GM23338 (cell line): ENCODE results near the gene KIAA1217. TPM values are rescaled to one million over a fixed set of nuclear protein-coding genes. Genes with fewer than 3 reads are reported as not detected.
A peak's percentile ranks its signal among the peaks of the same experiment; 100 is the strongest.

Experiments
- ATAC-seq: fragments of 200-7000 bp; cut with Tn5 transposase; 3 replicates; pipeline ENCODE4 v1.9.1; 2020
- DNase-seq: peaks from one replicate; pipeline ENCODE4 v3.0.0-alpha.2; 2015; ENCODE audit warnings: low spot score
- H2AFZ ChIP-seq: fragments of 200-600 bp; sonication (generic); 2 replicates; pipeline ENCODE4 v1.8.0; 2016; ENCODE audit warnings: antibody characterized with exemption, mild to moderate bottlenecking, moderate library complexity
- H3F3A ChIP-seq: fragments of 200-600 bp; sonication (generic); replicated peaks from 2 replicates; pipeline ENCODE4 v1.8.0; 2017; ENCODE audit warnings: antibody characterized with exemption, mixed run types, low read depth
- H3K27ac ChIP-seq: fragments of 200-600 bp; sonication (generic); 2 replicates; pipeline ENCODE4 v1.6.1; 2016; ENCODE audit warnings: low read depth
- H3K27me3 ChIP-seq: fragments of 200-600 bp; sonication (generic); 2 replicates; pipeline ENCODE4 v1.8.0; 2016; ENCODE audit warnings: mild to moderate bottlenecking, mixed run types, moderate library complexity; ENCODE audit not compliant: insufficient read depth
- H3K36me3 ChIP-seq: fragments of 200-600 bp; sonication (generic); 2 replicates; pipeline ENCODE4 v1.8.0; 2016; ENCODE audit warnings: mild to moderate bottlenecking; ENCODE audit not compliant: insufficient read depth
- H3K4me1 ChIP-seq: fragments of 200-600 bp; sonication (generic); 2 replicates; pipeline ENCODE4 v1.8.0; 2016; ENCODE audit warnings: mild to moderate bottlenecking, moderate library complexity; ENCODE audit not compliant: insufficient read depth
- H3K4me2 ChIP-seq: fragments of 200-600 bp; sonication (generic); 2 replicates; pipeline ENCODE4 v1.7.1; 2017; ENCODE audit warnings: mixed run types
- H3K4me3 ChIP-seq: fragments of 200-600 bp; sonication (generic); 2 replicates; pipeline ENCODE4 v1.6.1; 2016; ENCODE audit warnings: mixed run types
- H3K79me2 ChIP-seq: fragments of 200-600 bp; sonication (generic); replicated peaks from 2 replicates; pipeline ENCODE4 v1.8.0; 2017; ENCODE audit warnings: mild to moderate bottlenecking; ENCODE audit not compliant: insufficient read depth
- H3K9me2 ChIP-seq: fragments of 200-600 bp; sonication (generic); 2 replicates; pipeline ENCODE4 v1.8.0; 2017; ENCODE audit not compliant: insufficient read depth
- H4K20me1 ChIP-seq: fragments of 200-600 bp; sonication (generic); replicated peaks from 2 replicates; pipeline ENCODE4 v1.8.0; 2017; ENCODE audit warnings: mild to moderate bottlenecking; ENCODE audit not compliant: insufficient read depth
- H3K27ac Mint-ChIP-seq: 2 replicates; pipeline ENCODE4 v1.8.0; 2020; ENCODE audit warnings: inconsistent platforms, mild to moderate bottlenecking, moderate library complexity, mixed read lengths
- H3K27me3 Mint-ChIP-seq: 3 replicates; pipeline ENCODE4 v1.8.0; 2022; ENCODE audit warnings: low read depth, mild to moderate bottlenecking, moderate library complexity, mixed read lengths, inconsistent platforms; ENCODE audit not compliant: insufficient read depth, poor library complexity
- H3K36me3 Mint-ChIP-seq: 3 replicates; pipeline ENCODE4 v1.8.0; 2021; ENCODE audit warnings: low read depth, mild to moderate bottlenecking, inconsistent platforms, moderate library complexity, mixed read lengths
- H3K4me1 Mint-ChIP-seq: 3 replicates; pipeline ENCODE4 v1.8.0; 2020; ENCODE audit warnings: mild to moderate bottlenecking, inconsistent platforms, mixed read lengths
- H3K4me3 Mint-ChIP-seq: 3 replicates; pipeline ENCODE4 v1.8.0; 2021; ENCODE audit warnings: moderate library complexity, mild to moderate bottlenecking, inconsistent platforms, mixed read lengths
- H3K9me3 Mint-ChIP-seq: 3 replicates; pipeline ENCODE4 v1.8.0; 2020; ENCODE audit warnings: moderate library complexity, mild to moderate bottlenecking, inconsistent platforms, mixed read lengths
- CREB1 ChIP-seq: fragments of 250-450 bp; sonication (Bioruptor Pico); IDR thresholded peaks from 2 replicates; pipeline ENCODE4 v1.5.0; 2020; ENCODE audit warnings: low read depth, mild to moderate bottlenecking, moderate library complexity
- EZH2 ChIP-seq: fragments of 200-600 bp; sonication (generic); IDR thresholded peaks from one replicate; pipeline ENCODE4 v1.8.0; 2017; ENCODE audit warnings: antibody characterized with exemption, mild to moderate bottlenecking, low read depth; ENCODE audit not compliant: unreplicated experiment
- EZH2phosphoT487 ChIP-seq: fragments of 200-600 bp; sonication (generic); IDR thresholded peaks from one replicate; pipeline ENCODE4 v1.8.1; 2018; ENCODE audit warnings: antibody characterized with exemption; ENCODE audit not compliant: unreplicated experiment
- JUNB ChIP-seq: IDR thresholded peaks from one replicate; pipeline ENCODE4 v1.6.1; 2016; ENCODE audit warnings: antibody characterized with exemption; ENCODE audit not compliant: unreplicated experiment
- NANOG ChIP-seq: IDR thresholded peaks from 2 replicates; pipeline ENCODE4 v1.6.1; 2016; ENCODE audit warnings: antibody characterized with exemption, borderline replicate concordance
- POLR2AphosphoS5 ChIP-seq: IDR thresholded peaks from 2 replicates; pipeline ENCODE4 v1.6.1; 2016; ENCODE audit warnings: antibody characterized with exemption, low read depth
- STAT1 ChIP-seq: IDR thresholded peaks from one replicate; pipeline ENCODE4 v1.6.1; 2016; ENCODE audit warnings: antibody characterized with exemption; ENCODE audit not compliant: unreplicated experiment
- ZNF114 ChIP-seq: fragments of 250-450 bp; sonication (Bioruptor Pico); IDR thresholded peaks from 2 replicates; pipeline ENCODE4 v1.5.0; 2020; ENCODE audit warnings: mild to moderate bottlenecking, moderate library complexity
- ZNF331 ChIP-seq: fragments of 250-450 bp; sonication (Bioruptor Pico); IDR thresholded peaks from 2 replicates; pipeline ENCODE4 v1.5.0; 2020; ENCODE audit warnings: low read depth, mild to moderate bottlenecking, moderate library complexity
- polyA plus RNA-seq: library from polyadenylated mRNA; unstranded; fragments of >200 nt; fragmentation: Nextera tagmentation; extraction: Ambion mirVana; gene quantifications from 2 replicates; pipeline ENCODE4 v1.2.1, GENCODE V29; 2016
- total RNA-seq: library from RNA; depleted of rRNA; stranded (reverse); fragments of >200 nt; shearing (Covaris generic); gene quantifications from 2 replicates; pipeline ENCODE4 v1.2.3, GENCODE V29; 2014
- TF ChIP-seq, protein P1 (sequence below), 2 experiments: fragments of 200-600 bp in 1 of 2; sonication (generic) in 1 of 2; conservative IDR thresholded peaks; 2 replicates each; pipeline versions ENCODE4 v1.5.1 to v1.6.1; 2016 to 2017; ENCODE audit warnings: antibody characterized with exemption in 2 of 2, low read depth in 2 of 2, mild to moderate bottlenecking in 2 of 2, moderate library complexity in 1 of 2
- TF ChIP-seq, protein P2 (sequence below): fragments of 250-450 bp; sonication (Bioruptor Pico); IDR thresholded peaks from 2 replicates; pipeline ENCODE4 v1.5.0; 2020; ENCODE audit warnings: mild to moderate bottlenecking, moderate library complexity
- TF ChIP-seq, protein P3 (sequence below): IDR thresholded peaks from one replicate; pipeline ENCODE4 v1.6.1; 2018; ENCODE audit warnings: antibody characterized with exemption; ENCODE audit not compliant: unreplicated experiment
- TF ChIP-seq, protein P4 (sequence below): IDR thresholded peaks from 2 replicates; pipeline ENCODE4 v1.6.1; 2016; ENCODE audit warnings: antibody characterized with exemption

The KIAA1217 gene
- total and polyA plus RNA-seq, 2 experiments from 2014 or later, result 6.4 to 9.1 TPM

DNA sequence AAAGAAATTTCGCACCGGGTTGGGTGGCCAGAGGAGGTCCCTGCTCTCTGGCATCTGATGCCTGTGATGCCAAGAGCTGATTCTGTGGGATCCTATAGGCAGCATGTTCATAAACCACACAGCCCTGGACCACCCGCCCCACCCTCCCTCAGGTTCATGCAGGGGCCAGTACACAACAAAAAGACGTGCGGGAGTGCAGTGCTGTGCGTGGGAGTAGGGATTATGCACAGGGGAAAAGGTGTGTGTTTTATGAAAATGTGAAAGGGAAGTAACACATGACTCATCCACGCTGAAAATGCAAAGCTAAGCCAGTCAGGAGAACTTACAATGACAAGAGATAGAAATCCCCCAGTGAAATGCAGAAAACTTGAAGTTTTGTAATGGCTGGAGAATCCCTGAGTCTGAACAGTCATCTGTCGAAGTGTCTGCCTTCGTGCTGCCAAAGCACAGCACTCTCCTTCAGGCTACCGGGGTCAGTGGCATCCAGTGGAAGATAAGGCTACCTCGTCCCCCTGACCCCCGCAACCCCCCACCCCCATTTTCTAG lies 1.1 kb downstream of the KIAA1217 start:
- no peak; the same call in 2 of the 3 replicates for ATAC-seq
- DNase-seq, result no peak

More for the DNA sequence above, 1.1 kb downstream of the KIAA1217 start:
- H3K4me2 ChIP-seq, result peak overlapping the region; percentile 76
- Mint-ChIP-seq H3K4me1 (peaks cover 67% of the 10 kb centered on the region), H3K27me3 (peaks cover 21% of the 10 kb centered on the region), H3K36me3 (peaks cover 10% of the 10 kb centered on the region), H3K9me3 (peaks cover 3% of the 10 kb centered on the region; the same call in 1 of the 3 replicates), H3K4me3 (peak overlapping the region; percentile 93), H3K27ac (no peak overlapping the region)
- no peaks in the 10 kb centered on the region for H4K20me1 ChIP-seq
- peak overlapping the region; percentile 62 for H3K4me3 ChIP-seq
- H3K79me2 ChIP-seq, result peaks cover 8% of the 10 kb centered on the region; the same call in 1 of the 2 replicates
- no peaks in the 10 kb centered on the region for H3K36me3 ChIP-seq
- TF ChIP-seq JUNB, result no peak
- no peak for TF ChIP-seq NANOG
- TF ChIP-seq, protein P1, sequence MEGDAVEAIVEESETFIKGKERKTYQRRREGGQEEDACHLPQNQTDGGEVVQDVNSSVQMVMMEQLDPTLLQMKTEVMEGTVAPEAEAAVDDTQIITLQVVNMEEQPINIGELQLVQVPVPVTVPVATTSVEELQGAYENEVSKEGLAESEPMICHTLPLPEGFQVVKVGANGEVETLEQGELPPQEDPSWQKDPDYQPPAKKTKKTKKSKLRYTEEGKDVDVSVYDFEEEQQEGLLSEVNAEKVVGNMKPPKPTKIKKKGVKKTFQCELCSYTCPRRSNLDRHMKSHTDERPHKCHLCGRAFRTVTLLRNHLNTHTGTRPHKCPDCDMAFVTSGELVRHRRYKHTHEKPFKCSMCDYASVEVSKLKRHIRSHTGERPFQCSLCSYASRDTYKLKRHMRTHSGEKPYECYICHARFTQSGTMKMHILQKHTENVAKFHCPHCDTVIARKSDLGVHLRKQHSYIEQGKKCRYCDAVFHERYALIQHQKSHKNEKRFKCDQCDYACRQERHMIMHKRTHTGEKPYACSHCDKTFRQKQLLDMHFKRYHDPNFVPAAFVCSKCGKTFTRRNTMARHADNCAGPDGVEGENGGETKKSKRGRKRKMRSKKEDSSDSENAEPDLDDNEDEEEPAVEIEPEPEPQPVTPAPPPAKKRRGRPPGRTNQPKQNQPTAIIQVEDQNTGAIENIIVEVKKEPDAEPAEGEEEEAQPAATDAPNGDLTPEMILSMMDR (conservative IDR thresholded peaks at IDR 0.05; ENCODE audit: low read depth in 2 of 2), result no peak
- TF ChIP-seq EZH2phosphoT487, result no peak
- no peak for TF ChIP-seq POLR2AphosphoS5
- TF ChIP-seq ZNF114 (CRISPR knock-in tag), result no peak
- TF ChIP-seq, protein P2, sequence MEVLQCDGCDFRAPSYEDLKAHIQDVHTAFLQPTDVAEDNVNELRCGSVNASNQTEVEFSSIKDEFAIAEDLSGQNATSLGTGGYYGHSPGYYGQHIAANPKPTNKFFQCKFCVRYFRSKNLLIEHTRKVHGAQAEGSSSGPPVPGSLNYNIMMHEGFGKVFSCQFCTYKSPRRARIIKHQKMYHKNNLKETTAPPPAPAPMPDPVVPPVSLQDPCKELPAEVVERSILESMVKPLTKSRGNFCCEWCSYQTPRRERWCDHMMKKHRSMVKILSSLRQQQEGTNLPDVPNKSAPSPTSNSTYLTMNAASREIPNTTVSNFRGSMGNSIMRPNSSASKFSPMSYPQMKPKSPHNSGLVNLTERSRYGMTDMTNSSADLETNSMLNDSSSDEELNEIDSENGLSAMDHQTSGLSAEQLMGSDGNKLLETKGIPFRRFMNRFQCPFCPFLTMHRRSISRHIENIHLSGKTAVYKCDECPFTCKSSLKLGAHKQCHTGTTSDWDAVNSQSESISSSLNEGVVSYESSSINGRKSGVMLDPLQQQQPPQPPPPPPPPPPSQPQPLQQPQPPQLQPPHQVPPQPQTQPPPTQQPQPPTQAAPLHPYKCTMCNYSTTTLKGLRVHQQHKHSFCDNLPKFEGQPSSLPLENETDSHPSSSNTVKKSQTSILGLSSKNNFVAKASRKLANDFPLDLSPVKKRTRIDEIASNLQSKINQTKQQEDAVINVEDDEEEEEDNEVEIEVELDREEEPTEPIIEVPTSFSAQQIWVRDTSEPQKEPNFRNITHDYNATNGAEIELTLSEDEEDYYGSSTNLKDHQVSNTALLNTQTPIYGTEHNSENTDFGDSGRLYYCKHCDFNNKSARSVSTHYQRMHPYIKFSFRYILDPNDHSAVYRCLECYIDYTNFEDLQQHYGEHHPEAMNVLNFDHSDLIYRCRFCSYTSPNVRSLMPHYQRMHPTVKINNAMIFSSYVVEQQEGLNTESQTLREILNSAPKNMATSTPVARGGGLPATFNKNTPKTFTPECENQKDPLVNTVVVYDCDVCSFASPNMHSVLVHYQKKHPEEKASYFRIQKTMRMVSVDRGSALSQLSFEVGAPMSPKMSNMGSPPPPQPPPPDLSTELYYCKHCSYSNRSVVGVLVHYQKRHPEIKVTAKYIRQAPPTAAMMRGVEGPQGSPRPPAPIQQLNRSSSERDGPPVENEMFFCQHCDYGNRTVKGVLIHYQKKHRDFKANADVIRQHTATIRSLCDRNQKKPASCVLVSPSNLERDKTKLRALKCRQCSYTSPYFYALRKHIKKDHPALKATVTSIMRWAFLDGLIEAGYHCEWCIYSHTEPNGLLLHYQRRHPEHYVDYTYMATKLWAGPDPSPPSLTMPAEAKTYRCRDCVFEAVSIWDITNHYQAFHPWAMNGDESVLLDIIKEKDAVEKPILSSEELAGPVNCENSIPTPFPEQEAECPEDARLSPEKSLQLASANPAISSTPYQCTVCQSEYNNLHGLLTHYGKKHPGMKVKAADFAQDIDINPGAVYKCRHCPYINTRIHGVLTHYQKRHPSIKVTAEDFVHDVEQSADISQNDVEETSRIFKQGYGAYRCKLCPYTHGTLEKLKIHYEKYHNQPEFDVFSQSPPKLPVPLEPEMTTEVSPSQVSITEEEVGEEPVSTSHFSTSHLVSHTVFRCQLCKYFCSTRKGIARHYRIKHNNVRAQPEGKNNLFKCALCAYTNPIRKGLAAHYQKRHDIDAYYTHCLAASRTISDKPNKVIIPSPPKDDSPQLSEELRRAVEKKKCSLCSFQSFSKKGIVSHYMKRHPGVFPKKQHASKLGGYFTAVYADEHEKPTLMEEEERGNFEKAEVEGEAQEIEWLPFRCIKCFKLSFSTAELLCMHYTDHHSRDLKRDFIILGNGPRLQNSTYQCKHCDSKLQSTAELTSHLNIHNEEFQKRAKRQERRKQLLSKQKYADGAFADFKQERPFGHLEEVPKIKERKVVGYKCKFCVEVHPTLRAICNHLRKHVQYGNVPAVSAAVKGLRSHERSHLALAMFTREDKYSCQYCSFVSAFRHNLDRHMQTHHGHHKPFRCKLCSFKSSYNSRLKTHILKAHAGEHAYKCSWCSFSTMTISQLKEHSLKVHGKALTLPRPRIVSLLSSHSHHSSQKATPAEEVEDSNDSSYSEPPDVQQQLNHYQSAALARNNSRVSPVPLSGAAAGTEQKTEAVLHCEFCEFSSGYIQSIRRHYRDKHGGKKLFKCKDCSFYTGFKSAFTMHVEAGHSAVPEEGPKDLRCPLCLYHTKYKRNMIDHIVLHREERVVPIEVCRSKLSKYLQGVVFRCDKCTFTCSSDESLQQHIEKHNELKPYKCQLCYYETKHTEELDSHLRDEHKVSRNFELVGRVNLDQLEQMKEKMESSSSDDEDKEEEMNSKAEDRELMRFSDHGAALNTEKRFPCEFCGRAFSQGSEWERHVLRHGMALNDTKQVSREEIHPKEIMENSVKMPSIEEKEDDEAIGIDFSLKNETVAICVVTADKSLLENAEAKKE (CRISPR knock-in tag), result no peak
- no peak for TF ChIP-seq ZNF331 (CRISPR knock-in tag)
- no peak for TF ChIP-seq CREB1 (CRISPR knock-in tag)
- TF ChIP-seq EZH2, result no peak
- TF ChIP-seq, protein P3, sequence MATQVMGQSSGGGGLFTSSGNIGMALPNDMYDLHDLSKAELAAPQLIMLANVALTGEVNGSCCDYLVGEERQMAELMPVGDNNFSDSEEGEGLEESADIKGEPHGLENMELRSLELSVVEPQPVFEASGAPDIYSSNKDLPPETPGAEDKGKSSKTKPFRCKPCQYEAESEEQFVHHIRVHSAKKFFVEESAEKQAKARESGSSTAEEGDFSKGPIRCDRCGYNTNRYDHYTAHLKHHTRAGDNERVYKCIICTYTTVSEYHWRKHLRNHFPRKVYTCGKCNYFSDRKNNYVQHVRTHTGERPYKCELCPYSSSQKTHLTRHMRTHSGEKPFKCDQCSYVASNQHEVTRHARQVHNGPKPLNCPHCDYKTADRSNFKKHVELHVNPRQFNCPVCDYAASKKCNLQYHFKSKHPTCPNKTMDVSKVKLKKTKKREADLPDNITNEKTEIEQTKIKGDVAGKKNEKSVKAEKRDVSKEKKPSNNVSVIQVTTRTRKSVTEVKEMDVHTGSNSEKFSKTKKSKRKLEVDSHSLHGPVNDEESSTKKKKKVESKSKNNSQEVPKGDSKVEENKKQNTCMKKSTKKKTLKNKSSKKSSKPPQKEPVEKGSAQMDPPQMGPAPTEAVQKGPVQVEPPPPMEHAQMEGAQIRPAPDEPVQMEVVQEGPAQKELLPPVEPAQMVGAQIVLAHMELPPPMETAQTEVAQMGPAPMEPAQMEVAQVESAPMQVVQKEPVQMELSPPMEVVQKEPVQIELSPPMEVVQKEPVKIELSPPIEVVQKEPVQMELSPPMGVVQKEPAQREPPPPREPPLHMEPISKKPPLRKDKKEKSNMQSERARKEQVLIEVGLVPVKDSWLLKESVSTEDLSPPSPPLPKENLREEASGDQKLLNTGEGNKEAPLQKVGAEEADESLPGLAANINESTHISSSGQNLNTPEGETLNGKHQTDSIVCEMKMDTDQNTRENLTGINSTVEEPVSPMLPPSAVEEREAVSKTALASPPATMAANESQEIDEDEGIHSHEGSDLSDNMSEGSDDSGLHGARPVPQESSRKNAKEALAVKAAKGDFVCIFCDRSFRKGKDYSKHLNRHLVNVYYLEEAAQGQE, result no peak
- no peak for TF ChIP-seq STAT1
- TF ChIP-seq, protein P4, sequence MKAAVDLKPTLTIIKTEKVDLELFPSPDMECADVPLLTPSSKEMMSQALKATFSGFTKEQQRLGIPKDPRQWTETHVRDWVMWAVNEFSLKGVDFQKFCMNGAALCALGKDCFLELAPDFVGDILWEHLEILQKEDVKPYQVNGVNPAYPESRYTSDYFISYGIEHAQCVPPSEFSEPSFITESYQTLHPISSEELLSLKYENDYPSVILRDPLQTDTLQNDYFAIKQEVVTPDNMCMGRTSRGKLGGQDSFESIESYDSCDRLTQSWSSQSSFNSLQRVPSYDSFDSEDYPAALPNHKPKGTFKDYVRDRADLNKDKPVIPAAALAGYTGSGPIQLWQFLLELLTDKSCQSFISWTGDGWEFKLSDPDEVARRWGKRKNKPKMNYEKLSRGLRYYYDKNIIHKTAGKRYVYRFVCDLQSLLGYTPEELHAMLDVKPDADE, result no peak
- no peak overlapping the region for H3K27ac ChIP-seq
- H2AFZ ChIP-seq, result no peak overlapping the region
- H3K4me1 ChIP-seq, result peaks cover 53% of the 10 kb centered on the region
- H3K9me2 ChIP-seq, result no peaks in the 10 kb centered on the region; the same call in 1 of the 2 replicates
- no peaks in the 10 kb centered on the region for H3K27me3 ChIP-seq
- 0 out of 2 replicates have a peak, but pooled peaks cover 3% of the 10 kb centered on the region for H3F3A ChIP-seq
